Liver (tissue), 9 donors: Measurements from ENCODE around the gene SYCE3. TPM values are rescaled to one million over a fixed set of nuclear protein-coding genes. Genes with fewer than 3 reads are reported as not detected.
A peak's percentile ranks its signal among the peaks of the same experiment; 100 is the strongest.
"Not testable (repeated sequence)": the region's sequence is repeated elsewhere in the genome, so short reads cannot be mapped to it uniquely, and the experiment has no call there.

Experiments used
- DNase-seq: peaks from one replicate; pipeline ENCODE4 v3.0.0-alpha.2; 2017; ENCODE audit warnings: low spot score
- H3K27ac ChIP-seq, 2 donors: one replicate each; pipeline ENCODE4 v1.7.0; 2013; ENCODE audit warnings: inconsistent platforms in 2 of 2, low read length in 2 of 2, control low read depth in 1 of 2, low read depth in 1 of 2, mild to moderate bottlenecking in 1 of 2
- H3K27me3 ChIP-seq, 4 donors: one replicate each; pipeline versions ENCODE4 v1.6.1 to v1.7.0; 2013; ENCODE audit warnings: low read length in 3 of 4, inconsistent platforms in 1 of 4, mild to moderate bottlenecking in 1 of 4, moderate library complexity in 1 of 4; ENCODE audit not compliant: control insufficient read depth in 4 of 4, insufficient read depth in 4 of 4
- H3K36me3 ChIP-seq, 4 donors: one replicate each; pipeline versions ENCODE4 v1.6.1 to v1.7.0; 2013; ENCODE audit warnings: low read length in 3 of 4, mild to moderate bottlenecking in 3 of 4, low read depth in 1 of 4, moderate library complexity in 1 of 4; ENCODE audit not compliant: control insufficient read depth in 4 of 4, insufficient read depth in 3 of 4
- H3K4me1 ChIP-seq, 4 donors: one replicate each; pipeline versions ENCODE4 v1.6.1 to v1.7.0; 2013; ENCODE audit warnings: low read length in 3 of 4, mild to moderate bottlenecking in 3 of 4, moderate library complexity in 1 of 4; ENCODE audit not compliant: control insufficient read depth in 4 of 4, insufficient read depth in 4 of 4
- H3K4me3 ChIP-seq, 3 donors: one replicate each; pipeline versions ENCODE4 v1.6.1 to v1.7.0; 2013; ENCODE audit warnings: low read length in 3 of 3, control low read depth in 1 of 3, low read depth in 1 of 3, mild to moderate bottlenecking in 1 of 3
- H3K9ac ChIP-seq, 2 donors: one replicate each; pipeline ENCODE4 v1.7.0; 2013; ENCODE audit warnings: low read length in 2 of 2, mild to moderate bottlenecking in 2 of 2, moderate library complexity in 2 of 2, control low read depth in 1 of 2, low read depth in 1 of 2
- H3K9me3 ChIP-seq, 4 donors: one replicate each; pipeline versions ENCODE4 v1.6.1 to v1.7.0; 2013; ENCODE audit warnings: low read length in 3 of 4; ENCODE audit not compliant: control insufficient read depth in 4 of 4
- CTCF ChIP-seq: fragments of 150-350 bp; IDR thresholded peaks from 2 replicates; pipeline ENCODE4 v1.5.1; 2017; ENCODE audit warnings: improper control_type of control experiment, low read depth, low read length; ENCODE audit not compliant: missing input control
- EGR1 ChIP-seq, 2 donors: IDR thresholded peaks; 2 replicates each; pipeline ENCODE4 v1.6.1; 2016 to 2018; ENCODE audit warnings: antibody characterized with exemption in 2 of 2, low read depth in 2 of 2
- FOXA1 ChIP-seq: IDR thresholded peaks from 2 replicates; pipeline ENCODE4 v1.6.1; 2016; ENCODE audit warnings: antibody characterized with exemption
- FOXA2 ChIP-seq: IDR thresholded peaks from 2 replicates; pipeline ENCODE4 v1.6.1; 2016; ENCODE audit warnings: antibody characterized with exemption
- HNF4A ChIP-seq, 2 donors: conservative IDR thresholded peaks; 2 replicates each; pipeline ENCODE4 v1.6.1; 2016; ENCODE audit warnings: antibody characterized with exemption in 2 of 2, mild to moderate bottlenecking in 2 of 2
- HNF4G ChIP-seq: IDR thresholded peaks from 2 replicates; pipeline ENCODE4 v1.6.1; 2016; ENCODE audit warnings: antibody characterized with exemption
- MAX ChIP-seq: IDR thresholded peaks from 2 replicates; pipeline ENCODE4 v1.6.1; 2016; ENCODE audit warnings: antibody characterized with exemption
- RAD21 ChIP-seq, 2 donors: IDR thresholded peaks; 2 replicates each; pipeline ENCODE4 v1.6.1; 2016; ENCODE audit warnings: antibody characterized with exemption in 2 of 2, mild to moderate bottlenecking in 2 of 2
- REST ChIP-seq: IDR thresholded peaks from 2 replicates; pipeline ENCODE4 v1.6.1; 2016; ENCODE audit warnings: antibody characterized with exemption, mild to moderate bottlenecking
- RXRA ChIP-seq, 2 donors: IDR thresholded peaks; 2 replicates each; pipeline ENCODE4 v1.6.1; 2017 to 2018; ENCODE audit warnings: antibody characterized with exemption in 2 of 2, mild to moderate bottlenecking in 1 of 2
- SP1 ChIP-seq: IDR thresholded peaks from 2 replicates; pipeline ENCODE4 v1.6.1; 2018; ENCODE audit warnings: antibody characterized with exemption, mild to moderate bottlenecking
- YY1 ChIP-seq: IDR thresholded peaks from 2 replicates; pipeline ENCODE4 v1.6.1; 2016; ENCODE audit warnings: antibody characterized with exemption, mild to moderate bottlenecking
- ZBTB33 ChIP-seq: IDR thresholded peaks from 2 replicates; pipeline ENCODE4 v1.6.1; 2016; ENCODE audit warnings: antibody characterized with exemption
- WGBS: extraction: QIAGEN DNeasy Blood & Tissue Kit; methylation state at CpG from one replicate; pipeline ENCODE4 v1.1.7; 2013; 5-methylcytosine and 5-hydroxymethylcytosine counted together
- polyA plus RNA-seq, 2 donors: library from polyadenylated mRNA; stranded (reverse) in 1 of 2; unstranded in 1 of 2; fragments of 200-250 nt in 1 of 2; fragments of >200 nt in 1 of 2; fragmentation: Nextera tagmentation in 1 of 2; extraction: Ambion mirVana in 1 of 2; gene quantifications; one replicate each; pipeline versions ENCODE4 v1.2.1 to v1.2.3, GENCODE V29; 2013 to 2015
- total RNA-seq, 2 donors: library from RNA; depleted of rRNA; stranded (reverse); fragments of >200 nt; gene quantifications; one replicate each; pipeline ENCODE4 v1.2.3, GENCODE V29; 2014
- donor health status: healthy.
- donor health status: healthy.
- donor health status: healthy.
- donor health status: healthy.
- donor health status: healthy.

SYCE3 gene
- total and polyA plus RNA-seq, 4 donors = 0.45 to 2.2 TPM; not detected in 2

GRCh38 chr22:50535113-50535512, 27.6 kb downstream of the SYCE3 start:
- DNase-seq = no peak
- H3K9me3 ChIP-seq = no peaks in the 10 kb centered on the region
- no peak overlapping the region for H3K9ac ChIP-seq
- H3K36me3 ChIP-seq = no peaks in the 10 kb centered on the region
- H3K4me1 ChIP-seq = peaks cover 0 to 15% (median 14%) of the 10 kb centered on the region in 4 donors
- no peak overlapping the region for H3K27ac ChIP-seq
- no peaks in the 10 kb centered on the region for H3K27me3 ChIP-seq
- no peak for TF ChIP-seq RAD21 (IDR thresholded peaks at IDR 0.05)
- TF ChIP-seq HNF4G = no peak
- TF ChIP-seq MAX = no peak
- no peak for TF ChIP-seq ZBTB33
- no peak for TF ChIP-seq FOXA2
- no peak for TF ChIP-seq RXRA (IDR thresholded peaks at IDR 0.05)
- no peak for TF ChIP-seq FOXA1
- H3K4me3 ChIP-seq = no peak overlapping the region
- 95% methylated on average over 8 of the region's 8 CpGs for WGBS

GRCh38 chr22:50533856-50534711, 28.6 kb downstream of the SYCE3 start:
- not testable (repeated sequence) for H3K36me3 ChIP-seq, H3K27me3 ChIP-seq, H3K27ac ChIP-seq, H3K9me3 ChIP-seq, H3K9ac ChIP-seq, DNase-seq, H3K4me3 ChIP-seq
- 67% methylated on average over 21 of the region's 21 CpGs for WGBS
- TF ChIP-seq RXRA (IDR thresholded peaks at IDR 0.05) = peak; percentile 17 to 34
- peaks cover 0 to 21% (median 15%) of the 10 kb centered on the region in 4 donors for H3K4me1 ChIP-seq

- Histone ChIP-seq H3K4me3 (peak overlapping the region in 1 of 3 donors; percentile 93), H3K36me3 (no peaks in the 10 kb centered on the region), H3K27ac (peak overlapping the region; percentile 92 to 98), H3K27me3 (no peaks in the 10 kb centered on the region), H3K9ac (no peak overlapping the region), H3K9me3 (no peaks in the 10 kb centered on the region), H3K4me1 (peaks cover 0 to 24% (median 14%) of the 10 kb centered on the region in 4 donors)
- 77% methylated on average over 19 of the region's 19 CpGs for WGBS
- no peak for DNase-seq
- TF ChIP-seq SP1 = no peak
- no peak for TF ChIP-seq EGR1 (IDR thresholded peaks at IDR 0.05; ENCODE audit: low read depth in 2 of 2)
- TF ChIP-seq RAD21 (IDR thresholded peaks at IDR 0.05) = no peak
- TF ChIP-seq REST = no peak
- no peak for TF ChIP-seq YY1
- TF ChIP-seq CTCF = no peak
- no peak for TF ChIP-seq HNF4A (conservative IDR thresholded peaks at IDR 0.05)
- no peak for TF ChIP-seq HNF4G
- no peak for TF ChIP-seq MAX
- no peak for TF ChIP-seq ZBTB33
Measured at GRCh38 chr22:50532824-50533796, 29.6 kb downstream of the SYCE3 start.
